Measurements from ENCODE around the gene UBA52.

GRCh38 chr19:18613589-18614234 is 42.1 kb downstream of the UBA52 start:
- no peak for TF ChIP-seq CTCF (conservative IDR thresholded peaks at IDR 0.05; ENCODE audit: low read depth, low read length)
- TF ChIP-seq EZH2 (IDR thresholded peaks at IDR 0.05; ENCODE audit: low read length, unreplicated experiment), result no peak
- no peak for TF ChIP-seq EZH2phosphoT487 (IDR thresholded peaks at IDR 0.05; ENCODE audit: borderline replicate concordance, low read length)

Data from PC-3 (cell line).